HPDE6-E6E7 (cell line): ENCODE data around the gene RAI14.

Source experiments
- DNase-seq: peaks from one replicate; pipeline ENCODE4 v3.0.0; 2011; ENCODE audit warnings: missing footprints; ENCODE audit errors: extremely low spot score

RAI14 gene

GRCh38 chr5:34656001-34656699 is at the start of gene RAI14:
RAI14 (plus strand) TSS chr5:34656328; CDS start chr5:34686920, 30,592 bp downstream.
- DNase-seq, result peak; percentile 69

DNA sequence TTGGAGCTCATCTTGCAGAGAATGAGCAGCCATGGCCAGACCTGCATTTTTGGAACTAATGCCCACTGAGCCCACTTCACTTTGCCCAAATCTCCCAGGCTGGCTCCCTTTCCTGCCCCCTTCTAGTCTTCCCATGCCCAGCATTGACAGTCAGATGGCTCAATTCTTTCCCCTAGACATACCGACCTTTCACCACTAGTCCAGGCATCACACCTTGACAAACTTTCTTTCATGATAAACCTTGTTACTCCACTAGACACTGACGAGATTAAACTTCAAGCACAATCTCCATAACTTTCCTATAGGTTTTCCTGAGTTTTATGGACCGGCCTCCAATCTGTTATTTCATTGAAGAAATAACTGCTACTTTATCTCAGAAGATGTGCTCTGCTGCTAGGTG is 47.8 kb upstream of the RAI14 start:
- DNase-seq, result no peak

GRCh38 chr5:34608859-34609648 is 47.1 kb upstream of the RAI14 start:
- peak; percentile 55 for DNase-seq

- DNase-seq, result no peak
Observed at GRCh38 chr5:34609951-34610441, 46.1 kb upstream of the RAI14 start.

GRCh38 chr5:34610546-34610945 is 45.6 kb upstream of the RAI14 start:
- DNase-seq, result no peak

DNA sequence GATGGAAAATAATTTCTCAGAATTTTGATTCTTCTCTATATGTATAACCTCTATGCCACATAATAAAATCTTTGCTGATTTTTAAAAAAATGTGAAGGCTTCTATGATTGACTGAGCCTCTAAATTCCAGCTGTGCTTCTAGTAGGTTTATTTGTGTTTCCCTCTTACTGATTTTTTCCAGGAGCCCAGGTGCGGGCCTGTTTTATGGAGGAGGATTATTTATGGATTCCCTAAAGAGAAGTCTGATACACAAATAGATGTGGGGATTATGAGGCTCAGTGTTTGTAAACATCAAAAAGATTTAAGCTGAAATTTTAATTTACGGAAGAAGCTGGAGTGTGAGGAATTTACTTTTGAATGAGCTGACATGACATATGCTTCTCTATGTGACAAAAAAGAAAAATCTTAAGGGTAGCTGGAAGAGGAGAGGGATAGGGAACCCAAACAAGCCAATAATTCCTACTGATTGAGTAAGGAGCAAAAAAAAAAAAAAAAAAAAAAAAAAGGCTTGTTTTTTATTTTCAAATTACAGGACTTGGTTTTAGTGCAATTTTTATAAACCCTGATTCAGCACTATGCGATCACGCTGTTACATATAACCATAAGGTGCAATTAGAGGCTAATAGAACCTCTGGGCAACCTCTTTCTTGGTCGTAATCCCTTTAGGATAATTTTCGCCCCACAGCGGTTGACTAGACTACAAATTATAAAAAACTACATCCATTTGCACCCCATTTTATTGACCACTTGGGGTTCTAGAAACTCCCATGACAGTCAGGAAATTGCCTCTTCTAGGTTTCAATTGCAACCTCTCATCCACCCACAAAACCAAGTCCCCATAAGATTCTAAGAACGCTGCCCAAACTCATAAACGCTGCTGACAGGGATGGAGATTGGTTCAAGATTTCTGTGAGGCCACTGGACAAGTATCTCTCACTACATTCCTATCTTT is 44.4 kb upstream of the RAI14 start:
- DNase-seq, result no peak

DNA sequence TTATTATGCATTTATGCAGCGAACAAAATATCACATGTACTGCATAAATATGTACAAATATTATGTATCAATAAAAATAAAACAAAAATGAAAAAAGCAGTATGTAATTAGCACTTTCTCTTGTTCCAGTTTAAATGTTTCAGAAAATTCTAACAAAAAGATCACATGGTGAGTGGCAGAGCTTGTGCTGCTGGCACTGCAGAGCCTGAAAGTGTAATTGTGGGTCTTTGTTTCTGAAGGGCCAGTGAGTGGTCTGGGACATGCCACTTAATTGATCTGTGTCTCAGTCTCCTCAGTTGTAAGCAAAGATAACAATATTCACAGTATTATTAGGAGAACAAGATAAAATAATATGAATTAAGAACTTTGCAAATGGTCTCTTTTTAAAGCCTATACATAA is 39.5 kb upstream of the RAI14 start:
- no peak for DNase-seq

- DNase-seq, result no peak
Observed at GRCh38 chr5:34618371-34619065, 37.6 kb upstream of the RAI14 start.

DNA sequence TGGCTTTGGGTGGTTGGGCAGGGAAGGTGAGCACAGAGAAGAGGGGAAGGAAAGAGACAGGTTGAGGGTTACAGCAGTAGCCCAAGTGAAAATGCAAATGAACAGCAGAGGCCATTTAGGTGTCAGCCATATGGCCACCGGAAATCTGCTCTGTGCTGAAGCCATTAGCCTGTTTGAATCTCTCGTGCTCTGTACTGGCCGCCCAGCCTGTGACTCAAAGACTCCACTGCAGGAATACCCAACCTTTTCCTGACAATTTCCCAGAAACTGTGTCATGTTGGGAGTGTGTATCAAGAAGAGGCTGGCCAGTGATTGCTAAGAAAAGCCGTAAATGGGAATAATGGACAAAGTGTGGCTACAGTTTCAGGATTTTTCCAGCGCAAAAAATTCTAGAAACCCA is 35.9 kb upstream of the RAI14 start:
- DNase-seq, result no peak

DNA sequence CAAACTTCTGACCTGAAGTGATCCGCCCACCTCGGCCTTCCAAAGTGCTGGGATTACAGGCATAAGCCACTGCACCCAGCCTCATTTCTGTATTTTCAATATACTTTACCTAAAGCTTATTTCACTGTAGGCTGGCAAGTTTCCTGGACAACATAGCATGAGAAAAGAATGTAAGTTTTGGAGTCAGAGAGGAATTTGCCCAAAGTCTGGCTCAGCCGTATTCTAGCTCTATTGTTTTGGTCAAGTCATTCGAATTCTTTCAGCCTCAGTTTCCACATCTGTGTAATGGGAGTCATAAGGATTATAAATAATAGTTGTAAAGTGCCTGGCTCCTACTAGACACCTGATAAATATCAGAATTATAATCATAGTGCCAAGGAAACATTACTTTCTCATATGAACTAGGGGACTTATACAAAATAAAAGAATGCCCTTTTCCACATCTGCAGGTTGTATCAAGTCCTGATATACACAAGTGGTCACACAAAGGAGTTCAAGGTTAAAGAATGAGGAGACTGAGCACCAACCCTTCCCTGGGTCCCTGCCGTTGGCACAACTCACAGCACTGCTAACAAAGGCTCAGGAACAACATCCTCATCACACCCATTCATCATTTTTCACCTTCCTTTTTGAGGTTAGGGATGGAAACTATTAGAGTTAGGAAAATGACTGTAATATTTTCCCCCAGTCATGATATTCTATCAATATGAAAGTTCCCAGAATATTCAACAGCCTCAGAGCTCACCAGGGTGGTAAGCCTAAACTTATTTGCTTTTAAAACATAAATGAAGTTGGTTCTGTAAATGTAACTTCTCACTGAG is 34.6 kb upstream of the RAI14 start:
- no peak for DNase-seq

- no peak for DNase-seq
Observed at GRCh38 chr5:34622098-34622400, 34.1 kb upstream of the RAI14 start.

DNA sequence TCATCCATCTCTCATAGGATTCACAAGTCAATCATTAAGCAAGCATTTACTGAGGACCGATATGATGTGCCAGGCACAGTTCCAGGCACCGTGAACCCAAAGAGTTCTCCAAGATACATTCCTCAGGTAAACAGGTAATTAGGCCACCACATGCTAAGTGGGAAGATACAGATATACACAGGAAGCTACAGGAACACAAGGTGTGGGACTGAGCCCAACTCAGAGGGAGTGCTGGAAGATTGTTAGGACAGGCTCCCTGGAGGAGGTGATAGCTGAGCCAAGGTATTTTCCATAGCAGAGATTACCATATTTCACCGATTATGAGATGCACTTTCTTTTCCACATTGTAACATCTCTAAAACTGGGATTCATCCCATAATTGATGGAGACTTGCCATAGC is 31.4 kb upstream of the RAI14 start:
- DNase-seq, result no peak

- no peak for DNase-seq
Observed at GRCh38 chr5:34625246-34625645, 30.9 kb upstream of the RAI14 start.

DNA sequence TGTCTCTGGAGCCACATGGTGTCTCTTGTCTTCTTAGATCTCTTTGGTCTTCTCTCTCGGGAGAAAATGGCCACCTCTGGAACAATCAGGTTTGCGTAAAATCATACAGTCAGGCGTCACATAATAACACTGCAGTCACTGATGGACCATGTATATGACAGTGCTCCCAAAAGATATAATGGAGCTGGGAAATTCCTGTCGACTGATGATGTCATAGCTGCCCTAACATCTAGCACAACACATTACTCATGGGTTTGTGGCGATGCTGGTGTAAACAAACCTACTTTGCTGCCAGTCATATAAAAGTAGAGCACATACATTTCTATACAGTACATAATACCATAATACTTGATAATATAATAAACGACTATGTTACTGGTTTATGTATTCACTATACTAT is 30.1 kb upstream of the RAI14 start:
- no peak for DNase-seq

- no peak for DNase-seq
Observed at GRCh38 chr5:34626751-34627150, 29.4 kb upstream of the RAI14 start.

GRCh38 chr5:34627794-34628193 is 28.3 kb upstream of the RAI14 start:
- no peak for DNase-seq

DNA sequence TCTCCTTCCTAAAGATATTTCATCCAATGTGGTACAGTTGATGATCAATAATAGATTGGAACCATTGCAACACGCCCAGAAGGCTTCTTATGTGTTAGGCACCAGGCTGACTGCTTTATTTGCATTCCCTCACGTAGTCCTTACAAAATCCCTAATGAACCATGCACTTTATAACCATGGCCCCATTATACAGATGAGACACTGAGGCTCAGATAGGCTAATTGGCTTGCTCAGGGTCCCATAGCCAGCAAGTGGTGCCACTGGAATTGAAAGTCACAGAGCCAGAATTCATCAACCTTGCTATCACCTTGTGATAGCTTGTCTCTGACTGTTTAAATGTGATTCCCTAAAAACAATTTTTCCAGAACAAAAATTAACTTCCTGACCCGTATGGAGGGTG is 27.8 kb upstream of the RAI14 start:
- no peak for DNase-seq

DNA sequence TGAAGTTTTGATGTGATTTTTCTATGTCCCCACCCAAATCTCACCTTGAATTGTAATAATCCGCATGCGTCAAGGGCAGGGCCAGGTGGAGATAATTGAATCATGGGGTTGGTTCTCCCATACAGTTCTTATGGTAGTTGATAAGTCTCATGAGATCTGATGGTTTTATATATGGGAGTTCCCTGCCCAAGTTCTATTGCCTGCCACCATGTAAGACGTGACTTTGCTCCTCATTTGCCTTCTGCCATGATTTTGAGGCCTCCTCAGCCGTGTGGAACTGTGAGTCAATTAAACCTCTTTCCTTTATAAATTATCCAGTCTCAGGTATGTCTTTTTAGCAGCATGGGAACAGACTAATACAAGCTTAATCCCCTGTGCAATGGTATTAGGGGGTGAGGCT is 25.5 kb upstream of the RAI14 start:
- DNase-seq, result no peak

DNA sequence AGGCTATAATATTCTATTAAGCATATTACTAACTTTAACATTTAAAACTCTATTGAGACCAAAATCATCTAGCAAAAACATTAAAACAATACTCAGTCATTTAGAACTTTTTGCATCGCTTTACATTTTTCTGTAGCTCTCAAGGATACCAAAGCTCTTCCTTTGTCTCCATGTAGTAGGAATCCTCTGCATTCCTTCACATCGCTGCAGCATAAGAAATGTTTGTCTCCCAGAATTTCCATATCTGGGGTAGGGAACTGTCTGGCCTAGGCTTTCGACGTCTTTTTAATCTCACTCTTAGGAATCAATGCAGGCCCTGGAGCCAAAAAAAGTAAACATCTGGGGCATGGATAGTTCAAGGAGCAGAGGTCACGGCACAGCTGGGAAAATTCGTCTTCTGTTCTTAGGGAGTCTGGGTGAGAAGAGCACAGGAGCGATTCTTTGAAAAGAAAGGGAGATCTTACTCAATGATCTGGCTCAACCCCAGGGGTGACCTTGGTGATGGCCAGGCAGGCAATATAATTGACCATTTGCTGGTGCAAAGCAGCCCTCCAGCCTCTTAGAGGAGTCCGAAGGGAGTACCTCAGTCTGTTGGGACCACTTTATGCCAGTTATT is 23.2 kb upstream of the RAI14 start:
- no peak for DNase-seq
